GM23338 (cell line): ENCODE results near the gene HNRNPAB. TPM values are rescaled to one million over a fixed set of nuclear protein-coding genes. Genes with fewer than 3 reads are reported as not detected.
A peak's percentile ranks its signal among the peaks of the same experiment; 100 is the strongest.

ENCODE experiments used
- ATAC-seq: fragments of 200-7000 bp; cut with Tn5 transposase; 3 replicates; pipeline ENCODE4 v1.9.1; 2020
- DNase-seq: peaks from one replicate; pipeline ENCODE4 v3.0.0-alpha.2; 2015; ENCODE audit warnings: low spot score
- H2AFZ ChIP-seq: fragments of 200-600 bp; sonication (generic); 2 replicates; pipeline ENCODE4 v1.8.0; 2016; ENCODE audit warnings: antibody characterized with exemption, mild to moderate bottlenecking, moderate library complexity
- H3F3A ChIP-seq: fragments of 200-600 bp; sonication (generic); replicated peaks from 2 replicates; pipeline ENCODE4 v1.8.0; 2017; ENCODE audit warnings: antibody characterized with exemption, mixed run types, low read depth
- H3K27ac ChIP-seq: fragments of 200-600 bp; sonication (generic); 2 replicates; pipeline ENCODE4 v1.6.1; 2016; ENCODE audit warnings: low read depth
- H3K27me3 ChIP-seq: fragments of 200-600 bp; sonication (generic); 2 replicates; pipeline ENCODE4 v1.8.0; 2016; ENCODE audit warnings: mild to moderate bottlenecking, mixed run types, moderate library complexity; ENCODE audit not compliant: insufficient read depth
- H3K36me3 ChIP-seq: fragments of 200-600 bp; sonication (generic); 2 replicates; pipeline ENCODE4 v1.8.0; 2016; ENCODE audit warnings: mild to moderate bottlenecking; ENCODE audit not compliant: insufficient read depth
- H3K4me1 ChIP-seq: fragments of 200-600 bp; sonication (generic); 2 replicates; pipeline ENCODE4 v1.8.0; 2016; ENCODE audit warnings: mild to moderate bottlenecking, moderate library complexity; ENCODE audit not compliant: insufficient read depth
- H3K4me2 ChIP-seq: fragments of 200-600 bp; sonication (generic); 2 replicates; pipeline ENCODE4 v1.7.1; 2017; ENCODE audit warnings: mixed run types
- H3K4me3 ChIP-seq: fragments of 200-600 bp; sonication (generic); 2 replicates; pipeline ENCODE4 v1.6.1; 2016; ENCODE audit warnings: mixed run types
- H3K79me2 ChIP-seq: fragments of 200-600 bp; sonication (generic); replicated peaks from 2 replicates; pipeline ENCODE4 v1.8.0; 2017; ENCODE audit warnings: mild to moderate bottlenecking; ENCODE audit not compliant: insufficient read depth
- H3K9me2 ChIP-seq: fragments of 200-600 bp; sonication (generic); 2 replicates; pipeline ENCODE4 v1.8.0; 2017; ENCODE audit not compliant: insufficient read depth
- H4K20me1 ChIP-seq: fragments of 200-600 bp; sonication (generic); replicated peaks from 2 replicates; pipeline ENCODE4 v1.8.0; 2017; ENCODE audit warnings: mild to moderate bottlenecking; ENCODE audit not compliant: insufficient read depth
- H3K27ac Mint-ChIP-seq: 2 replicates; pipeline ENCODE4 v1.8.0; 2020; ENCODE audit warnings: inconsistent platforms, mild to moderate bottlenecking, moderate library complexity, mixed read lengths
- H3K27me3 Mint-ChIP-seq: 3 replicates; pipeline ENCODE4 v1.8.0; 2022; ENCODE audit warnings: low read depth, mild to moderate bottlenecking, moderate library complexity, mixed read lengths, inconsistent platforms; ENCODE audit not compliant: insufficient read depth, poor library complexity
- H3K36me3 Mint-ChIP-seq: 3 replicates; pipeline ENCODE4 v1.8.0; 2021; ENCODE audit warnings: low read depth, mild to moderate bottlenecking, inconsistent platforms, moderate library complexity, mixed read lengths
- H3K4me1 Mint-ChIP-seq: 3 replicates; pipeline ENCODE4 v1.8.0; 2020; ENCODE audit warnings: mild to moderate bottlenecking, inconsistent platforms, mixed read lengths
- H3K4me3 Mint-ChIP-seq: 3 replicates; pipeline ENCODE4 v1.8.0; 2021; ENCODE audit warnings: moderate library complexity, mild to moderate bottlenecking, inconsistent platforms, mixed read lengths
- H3K9me3 Mint-ChIP-seq: 3 replicates; pipeline ENCODE4 v1.8.0; 2020; ENCODE audit warnings: moderate library complexity, mild to moderate bottlenecking, inconsistent platforms, mixed read lengths
- CREB1 ChIP-seq: fragments of 250-450 bp; sonication (Bioruptor Pico); IDR thresholded peaks from 2 replicates; pipeline ENCODE4 v1.5.0; 2020; ENCODE audit warnings: low read depth, mild to moderate bottlenecking, moderate library complexity
- CTCF ChIP-seq, 2 experiments: fragments of 200-600 bp in 1 of 2; sonication (generic) in 1 of 2; conservative IDR thresholded peaks; 2 replicates each; pipeline versions ENCODE4 v1.5.1 to v1.6.1; 2016 to 2017; ENCODE audit warnings: antibody characterized with exemption in 2 of 2, low read depth in 2 of 2, mild to moderate bottlenecking in 2 of 2, moderate library complexity in 1 of 2
- ETS1 ChIP-seq: IDR thresholded peaks from 2 replicates; pipeline ENCODE4 v1.6.1; 2016; ENCODE audit warnings: antibody characterized with exemption
- NANOG ChIP-seq: IDR thresholded peaks from 2 replicates; pipeline ENCODE4 v1.6.1; 2016; ENCODE audit warnings: antibody characterized with exemption, borderline replicate concordance
- POLR2AphosphoS5 ChIP-seq: IDR thresholded peaks from 2 replicates; pipeline ENCODE4 v1.6.1; 2016; ENCODE audit warnings: antibody characterized with exemption, low read depth
- ZNF114 ChIP-seq: fragments of 250-450 bp; sonication (Bioruptor Pico); IDR thresholded peaks from 2 replicates; pipeline ENCODE4 v1.5.0; 2020; ENCODE audit warnings: mild to moderate bottlenecking, moderate library complexity
- polyA plus RNA-seq: library from polyadenylated mRNA; unstranded; fragments of >200 nt; fragmentation: Nextera tagmentation; extraction: Ambion mirVana; gene quantifications from 2 replicates; pipeline ENCODE4 v1.2.1, GENCODE V29; 2016
- total RNA-seq: library from RNA; depleted of rRNA; stranded (reverse); fragments of >200 nt; shearing (Covaris generic); gene quantifications from 2 replicates; pipeline ENCODE4 v1.2.3, GENCODE V29; 2014
- TF ChIP-seq, protein P1 (sequence below): IDR thresholded peaks from one replicate; pipeline ENCODE4 v1.6.1; 2018; ENCODE audit warnings: antibody characterized with exemption; ENCODE audit not compliant: unreplicated experiment
- TF ChIP-seq, protein P2 (sequence below): fragments of 250-450 bp; sonication (Bioruptor Pico); IDR thresholded peaks from 2 replicates; pipeline ENCODE4 v1.5.0; 2020; ENCODE audit warnings: mild to moderate bottlenecking, moderate library complexity

Gene HNRNPAB
- total and polyA plus RNA-seq, 2 experiments from 2014 or later: 304 to 579 TPM

DNA sequence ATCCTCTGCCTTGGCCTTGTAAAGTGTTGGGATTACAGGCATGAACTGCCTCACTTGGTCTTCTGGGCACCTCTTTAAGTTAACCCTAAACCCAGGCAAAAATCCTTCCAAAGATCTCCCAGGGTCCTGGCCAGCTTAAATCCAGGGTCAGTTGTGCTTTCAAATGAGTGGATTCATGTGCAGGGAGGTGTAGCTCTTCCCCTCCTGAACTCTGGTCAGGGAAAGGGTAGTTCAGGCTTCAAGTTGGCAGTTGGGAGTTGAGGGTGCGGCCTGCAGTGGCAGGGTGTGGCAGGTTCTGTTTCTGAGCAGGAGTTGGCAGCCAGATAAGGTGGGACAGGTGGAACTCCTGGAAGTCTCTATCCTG is 3.6 kb downstream of the HNRNPAB start:
- Histone ChIP-seq H3K79me2 (peaks cover 56% of the 10 kb centered on the region), H3K4me3 (no peak overlapping the region; the same call in 1 of the 2 replicates)

More for the DNA sequence above, 3.6 kb downstream of the HNRNPAB start:
- H4K20me1 ChIP-seq: peaks cover 64% of the 10 kb centered on the region
- H3K27me3 Mint-ChIP-seq: peaks cover 47% of the 10 kb centered on the region
- no peak overlapping the region for H2AFZ ChIP-seq
- peak overlapping the region; percentile 99; the same call in 1 of the 2 replicates for H3K4me2 ChIP-seq
- TF ChIP-seq ETS1: no peak
- no peak for TF ChIP-seq CREB1 (CRISPR knock-in tag)
- no peak for TF ChIP-seq NANOG
- TF ChIP-seq, protein P1, sequence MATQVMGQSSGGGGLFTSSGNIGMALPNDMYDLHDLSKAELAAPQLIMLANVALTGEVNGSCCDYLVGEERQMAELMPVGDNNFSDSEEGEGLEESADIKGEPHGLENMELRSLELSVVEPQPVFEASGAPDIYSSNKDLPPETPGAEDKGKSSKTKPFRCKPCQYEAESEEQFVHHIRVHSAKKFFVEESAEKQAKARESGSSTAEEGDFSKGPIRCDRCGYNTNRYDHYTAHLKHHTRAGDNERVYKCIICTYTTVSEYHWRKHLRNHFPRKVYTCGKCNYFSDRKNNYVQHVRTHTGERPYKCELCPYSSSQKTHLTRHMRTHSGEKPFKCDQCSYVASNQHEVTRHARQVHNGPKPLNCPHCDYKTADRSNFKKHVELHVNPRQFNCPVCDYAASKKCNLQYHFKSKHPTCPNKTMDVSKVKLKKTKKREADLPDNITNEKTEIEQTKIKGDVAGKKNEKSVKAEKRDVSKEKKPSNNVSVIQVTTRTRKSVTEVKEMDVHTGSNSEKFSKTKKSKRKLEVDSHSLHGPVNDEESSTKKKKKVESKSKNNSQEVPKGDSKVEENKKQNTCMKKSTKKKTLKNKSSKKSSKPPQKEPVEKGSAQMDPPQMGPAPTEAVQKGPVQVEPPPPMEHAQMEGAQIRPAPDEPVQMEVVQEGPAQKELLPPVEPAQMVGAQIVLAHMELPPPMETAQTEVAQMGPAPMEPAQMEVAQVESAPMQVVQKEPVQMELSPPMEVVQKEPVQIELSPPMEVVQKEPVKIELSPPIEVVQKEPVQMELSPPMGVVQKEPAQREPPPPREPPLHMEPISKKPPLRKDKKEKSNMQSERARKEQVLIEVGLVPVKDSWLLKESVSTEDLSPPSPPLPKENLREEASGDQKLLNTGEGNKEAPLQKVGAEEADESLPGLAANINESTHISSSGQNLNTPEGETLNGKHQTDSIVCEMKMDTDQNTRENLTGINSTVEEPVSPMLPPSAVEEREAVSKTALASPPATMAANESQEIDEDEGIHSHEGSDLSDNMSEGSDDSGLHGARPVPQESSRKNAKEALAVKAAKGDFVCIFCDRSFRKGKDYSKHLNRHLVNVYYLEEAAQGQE: no peak
- TF ChIP-seq, protein P2, sequence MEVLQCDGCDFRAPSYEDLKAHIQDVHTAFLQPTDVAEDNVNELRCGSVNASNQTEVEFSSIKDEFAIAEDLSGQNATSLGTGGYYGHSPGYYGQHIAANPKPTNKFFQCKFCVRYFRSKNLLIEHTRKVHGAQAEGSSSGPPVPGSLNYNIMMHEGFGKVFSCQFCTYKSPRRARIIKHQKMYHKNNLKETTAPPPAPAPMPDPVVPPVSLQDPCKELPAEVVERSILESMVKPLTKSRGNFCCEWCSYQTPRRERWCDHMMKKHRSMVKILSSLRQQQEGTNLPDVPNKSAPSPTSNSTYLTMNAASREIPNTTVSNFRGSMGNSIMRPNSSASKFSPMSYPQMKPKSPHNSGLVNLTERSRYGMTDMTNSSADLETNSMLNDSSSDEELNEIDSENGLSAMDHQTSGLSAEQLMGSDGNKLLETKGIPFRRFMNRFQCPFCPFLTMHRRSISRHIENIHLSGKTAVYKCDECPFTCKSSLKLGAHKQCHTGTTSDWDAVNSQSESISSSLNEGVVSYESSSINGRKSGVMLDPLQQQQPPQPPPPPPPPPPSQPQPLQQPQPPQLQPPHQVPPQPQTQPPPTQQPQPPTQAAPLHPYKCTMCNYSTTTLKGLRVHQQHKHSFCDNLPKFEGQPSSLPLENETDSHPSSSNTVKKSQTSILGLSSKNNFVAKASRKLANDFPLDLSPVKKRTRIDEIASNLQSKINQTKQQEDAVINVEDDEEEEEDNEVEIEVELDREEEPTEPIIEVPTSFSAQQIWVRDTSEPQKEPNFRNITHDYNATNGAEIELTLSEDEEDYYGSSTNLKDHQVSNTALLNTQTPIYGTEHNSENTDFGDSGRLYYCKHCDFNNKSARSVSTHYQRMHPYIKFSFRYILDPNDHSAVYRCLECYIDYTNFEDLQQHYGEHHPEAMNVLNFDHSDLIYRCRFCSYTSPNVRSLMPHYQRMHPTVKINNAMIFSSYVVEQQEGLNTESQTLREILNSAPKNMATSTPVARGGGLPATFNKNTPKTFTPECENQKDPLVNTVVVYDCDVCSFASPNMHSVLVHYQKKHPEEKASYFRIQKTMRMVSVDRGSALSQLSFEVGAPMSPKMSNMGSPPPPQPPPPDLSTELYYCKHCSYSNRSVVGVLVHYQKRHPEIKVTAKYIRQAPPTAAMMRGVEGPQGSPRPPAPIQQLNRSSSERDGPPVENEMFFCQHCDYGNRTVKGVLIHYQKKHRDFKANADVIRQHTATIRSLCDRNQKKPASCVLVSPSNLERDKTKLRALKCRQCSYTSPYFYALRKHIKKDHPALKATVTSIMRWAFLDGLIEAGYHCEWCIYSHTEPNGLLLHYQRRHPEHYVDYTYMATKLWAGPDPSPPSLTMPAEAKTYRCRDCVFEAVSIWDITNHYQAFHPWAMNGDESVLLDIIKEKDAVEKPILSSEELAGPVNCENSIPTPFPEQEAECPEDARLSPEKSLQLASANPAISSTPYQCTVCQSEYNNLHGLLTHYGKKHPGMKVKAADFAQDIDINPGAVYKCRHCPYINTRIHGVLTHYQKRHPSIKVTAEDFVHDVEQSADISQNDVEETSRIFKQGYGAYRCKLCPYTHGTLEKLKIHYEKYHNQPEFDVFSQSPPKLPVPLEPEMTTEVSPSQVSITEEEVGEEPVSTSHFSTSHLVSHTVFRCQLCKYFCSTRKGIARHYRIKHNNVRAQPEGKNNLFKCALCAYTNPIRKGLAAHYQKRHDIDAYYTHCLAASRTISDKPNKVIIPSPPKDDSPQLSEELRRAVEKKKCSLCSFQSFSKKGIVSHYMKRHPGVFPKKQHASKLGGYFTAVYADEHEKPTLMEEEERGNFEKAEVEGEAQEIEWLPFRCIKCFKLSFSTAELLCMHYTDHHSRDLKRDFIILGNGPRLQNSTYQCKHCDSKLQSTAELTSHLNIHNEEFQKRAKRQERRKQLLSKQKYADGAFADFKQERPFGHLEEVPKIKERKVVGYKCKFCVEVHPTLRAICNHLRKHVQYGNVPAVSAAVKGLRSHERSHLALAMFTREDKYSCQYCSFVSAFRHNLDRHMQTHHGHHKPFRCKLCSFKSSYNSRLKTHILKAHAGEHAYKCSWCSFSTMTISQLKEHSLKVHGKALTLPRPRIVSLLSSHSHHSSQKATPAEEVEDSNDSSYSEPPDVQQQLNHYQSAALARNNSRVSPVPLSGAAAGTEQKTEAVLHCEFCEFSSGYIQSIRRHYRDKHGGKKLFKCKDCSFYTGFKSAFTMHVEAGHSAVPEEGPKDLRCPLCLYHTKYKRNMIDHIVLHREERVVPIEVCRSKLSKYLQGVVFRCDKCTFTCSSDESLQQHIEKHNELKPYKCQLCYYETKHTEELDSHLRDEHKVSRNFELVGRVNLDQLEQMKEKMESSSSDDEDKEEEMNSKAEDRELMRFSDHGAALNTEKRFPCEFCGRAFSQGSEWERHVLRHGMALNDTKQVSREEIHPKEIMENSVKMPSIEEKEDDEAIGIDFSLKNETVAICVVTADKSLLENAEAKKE (CRISPR knock-in tag): no peak
- peak; percentile 40 for TF ChIP-seq POLR2AphosphoS5
- TF ChIP-seq ZNF114 (CRISPR knock-in tag): no peak
- no peak for TF ChIP-seq CTCF (conservative IDR thresholded peaks at IDR 0.05; ENCODE audit: low read depth in 2 of 2)
- peak overlapping the region; percentile 42; the same call in 1 of the 2 replicates for H3K27ac ChIP-seq
- H3K9me2 ChIP-seq: no peaks in the 10 kb centered on the region
- peak overlapping the region; percentile 90 for H3K4me3 Mint-ChIP-seq
- peaks cover 23% of the 10 kb centered on the region for H3K4me1 ChIP-seq
- no peaks in the 10 kb centered on the region for H3K27me3 ChIP-seq
- H3F3A ChIP-seq: peaks cover 75% of the 10 kb centered on the region
- peaks cover 38% of the 10 kb centered on the region for H3K4me1 Mint-ChIP-seq
- no peak for DNase-seq
- peak overlapping the region; percentile 44; the same call in 1 of the 2 replicates for H3K27ac Mint-ChIP-seq
- peaks cover 81% of the 10 kb centered on the region for H3K36me3 Mint-ChIP-seq
- H3K36me3 ChIP-seq: peaks cover 59% of the 10 kb centered on the region
- peaks cover 8% of the 10 kb centered on the region for H3K9me3 Mint-ChIP-seq
- ATAC-seq: no peak
